GM03348 (cell line): ENCODE data around the gene CACNA2D1.
A peak's percentile ranks its signal among the peaks of the same experiment; 100 is the strongest.

ENCODE experiments used
- DNase-seq: peaks from one replicate; pipeline ENCODE4 v3.0.0; 2012; ENCODE audit warnings: low spot score

The CACNA2D1 gene

DNA sequence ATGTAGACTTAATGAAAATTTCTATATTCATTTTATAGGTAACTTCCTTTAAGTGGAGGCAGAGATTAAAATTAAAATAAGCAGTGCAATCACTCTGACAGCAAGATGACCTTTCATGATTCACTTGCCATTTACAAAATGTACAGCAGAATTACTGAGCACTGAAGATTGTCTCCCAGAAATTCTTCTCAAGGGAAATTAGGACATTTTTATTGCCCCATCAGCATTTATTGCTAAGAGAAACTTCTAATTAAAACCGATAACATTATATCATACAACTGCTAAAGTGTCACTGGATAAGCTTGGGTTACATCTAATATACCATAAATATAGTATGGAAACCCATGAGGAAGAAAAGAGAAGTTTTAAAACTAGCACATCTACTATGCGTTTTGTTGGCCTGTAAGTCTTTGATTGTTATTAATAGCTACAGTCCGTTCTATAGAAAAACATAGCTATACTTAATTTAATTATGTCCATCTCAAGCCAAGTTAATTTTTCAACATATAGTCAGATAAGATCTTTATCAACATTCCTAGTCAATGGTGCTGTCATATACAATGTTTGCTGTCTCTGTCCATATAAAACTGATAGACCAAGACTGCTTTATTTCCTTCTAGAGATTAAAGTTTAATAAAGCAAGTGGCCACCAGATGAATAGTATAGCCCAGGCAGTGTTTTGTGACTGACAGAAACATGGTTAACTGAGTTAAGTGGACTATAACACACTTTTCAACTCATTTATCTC lies 456.7 kb downstream of the CACNA2D1 start:
- no peak for DNase-seq

DNA sequence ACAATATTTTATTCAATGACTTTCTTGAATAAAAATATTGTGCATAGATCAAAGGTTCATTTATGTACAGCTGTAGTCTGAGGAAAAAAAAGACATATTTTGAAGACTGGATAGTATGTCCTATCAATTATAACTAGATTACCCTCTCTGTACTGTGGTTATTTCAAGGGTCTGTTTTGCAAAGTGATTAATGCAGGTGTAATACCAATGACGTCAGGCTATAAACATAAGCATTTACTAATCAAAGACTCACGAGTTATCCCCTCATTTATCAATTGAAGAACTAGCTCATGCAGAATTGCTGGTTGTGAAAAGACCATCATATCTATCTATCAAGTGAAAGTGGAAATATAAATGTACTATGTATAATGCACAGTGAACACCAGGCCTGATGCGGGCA lies 460.2 kb downstream of the CACNA2D1 start:
- no peak for DNase-seq

DNA sequence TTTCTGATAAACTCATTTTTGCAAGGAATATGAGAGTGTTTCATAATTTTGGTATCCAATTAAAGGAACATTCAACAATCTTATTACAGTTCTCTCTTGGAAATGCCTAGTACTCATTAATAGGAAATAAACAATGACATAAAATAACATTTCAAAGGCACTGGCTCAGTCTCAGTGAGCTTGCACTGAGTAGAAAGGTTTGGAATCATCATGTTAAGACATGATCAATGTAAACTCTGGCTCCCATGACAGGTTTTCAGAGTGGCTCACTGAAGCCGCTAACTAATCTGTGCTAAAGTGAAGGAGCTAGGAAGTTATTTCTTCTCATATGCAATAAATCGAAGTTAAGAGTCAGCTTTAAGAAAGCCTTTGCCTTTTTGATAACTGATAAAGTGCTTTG lies 470.5 kb downstream of the CACNA2D1 start:
- DNase-seq, result no peak

DNA sequence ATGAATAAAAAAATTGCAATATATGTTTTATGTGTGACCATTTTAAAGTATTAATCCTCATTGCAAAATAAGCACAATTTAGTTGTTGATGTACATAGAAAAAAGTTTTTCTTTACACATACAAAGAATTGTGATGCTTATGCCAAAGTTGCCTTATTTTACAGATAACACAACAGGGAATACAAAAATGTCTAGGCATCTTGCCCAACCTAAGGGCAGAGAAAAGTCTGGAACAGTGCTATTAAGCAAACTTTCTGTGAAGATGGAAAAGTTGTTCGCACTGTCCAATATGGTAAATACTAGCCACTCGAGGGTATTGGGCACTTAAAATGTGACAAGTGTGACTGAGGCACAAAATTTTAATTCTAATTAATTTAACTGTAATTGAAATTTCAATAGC lies 483.6 kb downstream of the CACNA2D1 start:
- DNase-seq, result no peak

DNA sequence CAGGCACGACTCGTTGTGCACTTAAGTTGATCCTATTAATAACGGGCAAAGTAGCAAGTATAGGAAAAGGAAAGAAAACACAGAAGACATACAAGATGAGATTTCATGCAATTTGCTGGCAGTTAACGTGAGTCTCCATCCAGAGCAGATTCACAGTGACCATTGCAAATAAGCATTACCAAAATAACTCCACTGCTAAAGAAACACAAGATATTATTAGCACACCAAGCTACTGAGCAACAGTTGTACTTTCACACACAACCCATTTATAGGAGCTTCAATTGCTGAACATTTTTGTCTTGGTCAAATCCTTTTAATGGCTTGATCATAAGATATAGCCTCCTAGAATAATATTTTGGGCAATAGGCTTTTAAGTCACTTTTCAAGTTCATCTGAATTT lies 486.1 kb downstream of the CACNA2D1 start:
- DNase-seq, result no peak

DNA sequence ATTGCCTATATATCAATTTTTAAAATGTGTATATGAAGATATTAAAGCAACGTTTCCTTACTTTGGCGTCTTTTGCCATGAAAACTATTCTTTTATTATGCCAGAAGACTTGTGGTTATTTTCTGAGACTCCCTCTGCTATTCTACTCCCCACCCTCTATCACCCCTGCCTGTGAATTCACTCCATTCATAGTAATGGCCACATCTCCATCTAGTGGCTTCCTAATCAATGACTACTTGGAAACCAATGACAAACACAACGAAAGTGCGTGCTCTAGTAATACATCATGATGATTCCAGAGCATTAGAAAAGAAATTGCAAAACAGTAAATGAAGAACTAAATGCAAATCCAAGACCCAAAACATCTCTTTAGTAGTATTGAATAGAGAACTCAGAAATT lies 487.1 kb downstream of the CACNA2D1 start:
- DNase-seq, result peak; percentile 49

DNA sequence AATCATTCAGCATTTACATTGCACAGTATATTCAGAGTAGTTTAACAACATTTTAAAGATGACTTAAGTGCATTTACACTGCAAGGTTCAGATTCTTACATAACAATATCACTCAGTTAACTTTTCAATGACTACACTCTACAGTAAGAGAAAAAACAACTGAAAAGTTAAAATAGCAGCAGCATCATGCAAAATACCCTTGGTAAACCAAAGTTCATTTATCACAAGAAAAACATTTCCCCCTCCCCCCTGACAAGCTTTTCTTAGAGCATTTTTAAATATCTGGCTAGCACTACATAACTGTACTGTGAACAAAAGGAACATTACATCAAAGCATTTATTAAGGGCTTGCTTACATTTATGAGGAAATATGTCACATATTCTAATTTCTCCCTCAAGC lies 494.3 kb downstream of the CACNA2D1 start:
- no peak for DNase-seq

DNA sequence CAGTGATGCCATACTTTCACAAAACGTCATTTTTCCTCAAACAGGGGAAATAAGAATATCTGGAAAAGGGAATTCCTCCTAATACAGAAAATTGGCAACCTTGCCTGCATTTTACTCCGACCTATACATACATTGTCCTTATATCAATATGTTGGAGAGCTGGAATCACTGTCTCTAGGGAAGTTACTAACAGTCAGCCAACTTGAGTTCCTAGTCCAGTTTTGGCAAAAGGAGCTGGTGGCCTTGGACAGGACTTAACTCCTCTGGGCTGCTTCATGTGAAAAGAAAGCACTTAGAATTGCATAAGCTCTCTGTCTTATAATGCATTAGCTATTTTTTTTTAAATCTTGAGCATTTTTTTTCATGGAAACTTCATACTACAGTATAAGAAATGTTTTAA lies 499.5 kb downstream of the CACNA2D1 start:
- no peak for DNase-seq

DNA sequence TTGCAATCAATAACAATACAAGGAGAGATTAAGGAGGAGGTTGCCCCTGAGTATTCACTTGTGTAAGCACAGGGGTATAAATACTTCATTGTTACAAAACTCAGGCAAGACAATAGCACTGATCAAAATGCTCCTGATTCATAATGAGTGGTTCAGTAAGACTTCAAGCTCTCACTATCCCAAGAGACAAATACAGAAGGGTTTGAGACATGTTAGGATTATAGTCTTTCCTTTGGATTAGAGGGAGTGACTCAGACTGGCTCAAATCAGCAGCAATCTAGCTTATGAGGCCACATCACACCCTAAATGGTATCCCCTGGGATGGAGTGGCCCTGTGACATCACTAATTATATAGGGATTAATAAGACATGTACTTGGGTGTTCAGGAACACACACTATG lies 506.5 kb downstream of the CACNA2D1 start:
- no peak for DNase-seq

DNA sequence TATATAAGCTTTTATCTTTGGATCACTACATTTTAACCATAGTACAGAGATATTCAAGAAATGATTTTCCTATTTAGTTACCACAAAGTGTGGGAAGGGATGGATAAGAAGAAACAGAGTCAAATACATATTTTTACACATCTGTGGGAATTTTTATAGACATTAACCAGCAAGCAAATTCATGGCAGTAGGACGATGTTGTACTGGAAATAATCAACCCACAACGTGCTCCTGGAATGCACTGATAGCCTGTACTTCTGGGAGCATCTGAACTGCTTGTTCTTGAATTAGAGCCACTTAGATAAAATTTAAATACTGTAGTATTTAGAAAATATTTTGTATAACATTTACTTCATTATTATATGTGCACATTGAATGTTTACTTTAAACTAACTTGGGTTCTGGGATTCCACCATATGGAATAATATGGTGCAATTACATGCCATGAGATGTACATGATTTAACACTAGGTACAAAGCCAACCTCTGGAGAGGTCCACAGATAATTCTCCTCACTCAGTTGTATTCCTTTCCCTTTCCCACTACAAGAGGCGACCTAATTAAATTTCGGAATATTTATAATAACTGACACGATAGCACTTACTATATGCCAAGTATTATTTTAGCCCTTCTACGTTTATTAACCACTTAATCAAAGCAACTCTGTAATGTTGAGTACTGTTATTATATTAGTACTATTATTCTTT lies 508.8 kb downstream of the CACNA2D1 start:
- DNase-seq, result no peak

DNA sequence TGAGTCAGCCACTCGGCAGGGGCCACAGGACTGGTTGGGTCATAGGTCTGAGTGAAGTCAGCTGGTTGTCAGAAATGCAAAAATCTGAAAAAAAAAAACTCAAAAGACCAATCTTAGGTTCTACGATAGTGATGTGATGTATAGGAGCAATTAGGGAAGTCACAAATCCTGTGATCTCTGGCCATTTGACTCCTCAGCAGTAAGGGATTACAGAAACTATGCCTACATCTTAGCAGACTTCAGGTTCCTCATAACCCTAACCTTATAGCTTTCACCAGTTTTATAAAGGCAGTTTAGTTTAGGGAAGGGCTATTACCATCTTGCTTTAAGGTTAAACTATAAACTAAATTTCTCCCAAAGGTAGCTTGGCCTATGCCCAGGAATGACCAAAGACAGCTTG lies 510.6 kb downstream of the CACNA2D1 start:
- DNase-seq, result no peak

DNA sequence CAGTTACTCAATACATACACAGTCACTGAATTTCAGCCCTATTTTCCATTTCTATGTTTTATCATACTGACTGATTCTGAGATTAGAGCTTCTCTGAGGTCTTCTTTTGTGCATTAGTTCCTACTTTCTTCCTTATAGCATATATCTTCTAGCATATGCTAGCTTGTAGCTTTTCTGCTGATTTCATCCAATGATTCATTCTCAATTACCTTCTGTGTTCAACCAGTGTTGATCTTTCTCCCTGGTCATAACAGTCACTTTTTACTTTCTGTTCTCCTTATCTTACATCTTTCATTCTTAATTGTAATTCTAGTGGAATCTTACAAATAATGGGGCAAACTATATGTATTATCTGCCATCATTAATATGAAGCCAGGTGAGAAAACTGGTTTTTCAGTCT lies 514.2 kb downstream of the CACNA2D1 start:
- no peak for DNase-seq

DNA sequence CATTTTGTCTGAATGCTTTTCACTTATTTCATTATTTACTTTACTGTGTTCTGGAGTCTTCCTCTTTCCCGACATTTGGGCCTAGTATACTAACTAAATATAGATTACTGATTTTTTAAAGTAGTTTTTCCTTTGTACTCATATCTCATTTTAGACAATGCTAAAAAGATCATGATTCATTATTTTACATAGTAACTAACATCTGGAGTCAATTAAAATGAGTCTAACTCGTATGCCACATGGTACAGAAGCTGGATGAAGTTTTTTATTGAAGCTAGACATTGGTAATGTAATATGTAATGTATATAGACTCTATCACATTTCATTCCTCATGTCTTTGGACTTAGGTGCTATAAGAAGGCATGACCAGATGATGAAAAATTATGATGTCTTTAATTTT lies 517.4 kb downstream of the CACNA2D1 start:
- peak; percentile 18 for DNase-seq

DNA sequence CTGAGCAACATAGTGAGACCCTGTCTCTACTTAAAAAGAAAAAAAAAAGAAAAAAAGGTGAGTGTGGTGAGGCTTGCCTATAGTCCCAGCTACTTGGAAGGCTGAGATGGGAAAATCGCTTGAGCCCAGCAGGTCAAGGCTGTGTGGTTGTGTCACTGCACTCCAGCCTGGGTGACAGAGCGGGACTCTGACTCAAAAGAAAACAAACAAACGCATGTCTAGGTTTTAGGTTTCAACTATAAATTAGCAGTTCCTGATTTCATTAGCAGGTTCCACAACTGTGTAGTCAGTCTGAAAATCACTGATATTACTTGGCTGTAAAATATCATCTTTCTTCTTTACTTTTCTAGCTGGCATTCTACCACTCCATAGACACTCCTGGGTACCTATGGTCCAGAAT lies 518.0 kb downstream of the CACNA2D1 start:
- DNase-seq, result no peak

DNA sequence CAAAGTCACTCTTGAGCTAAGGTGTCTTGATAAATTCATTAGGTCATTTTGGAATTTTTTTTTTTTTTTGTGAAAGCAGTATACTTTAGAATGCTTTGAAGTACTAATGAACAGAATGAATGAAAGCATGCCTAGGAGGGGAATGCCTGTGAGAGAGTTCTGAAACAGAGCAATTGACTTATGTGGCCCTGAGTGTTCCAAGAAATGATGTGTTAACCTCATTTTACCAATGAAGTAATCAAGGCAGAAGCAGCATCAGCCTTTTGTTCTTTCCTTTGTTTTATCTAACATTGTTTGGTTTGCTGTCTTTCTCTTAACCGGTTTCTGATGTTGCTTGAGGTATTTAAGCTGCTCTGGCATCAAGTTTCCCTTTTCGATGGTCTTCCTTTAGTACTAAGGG lies 519.1 kb downstream of the CACNA2D1 start:
- no peak for DNase-seq

DNA sequence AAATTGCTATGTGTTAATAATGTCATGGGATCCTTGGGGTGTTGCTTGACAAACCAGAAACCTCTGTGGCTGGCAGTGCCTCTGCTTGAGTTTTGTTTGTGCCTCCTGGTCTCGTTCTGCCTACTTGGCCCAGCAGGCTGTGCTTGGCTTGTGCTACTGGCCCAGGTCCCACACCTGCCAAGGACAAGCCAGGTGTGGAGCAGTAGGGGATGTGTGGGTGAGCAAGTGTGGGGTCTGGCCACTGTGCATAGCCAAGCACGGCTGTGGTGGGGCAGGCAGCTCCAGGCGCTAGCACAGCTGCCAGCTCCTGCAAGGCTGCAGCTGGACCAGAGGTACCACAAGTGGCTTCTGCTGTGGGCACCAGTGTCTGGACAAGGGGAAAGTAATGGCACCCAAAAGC lies 524.1 kb downstream of the CACNA2D1 start:
- DNase-seq, result no peak

DNA sequence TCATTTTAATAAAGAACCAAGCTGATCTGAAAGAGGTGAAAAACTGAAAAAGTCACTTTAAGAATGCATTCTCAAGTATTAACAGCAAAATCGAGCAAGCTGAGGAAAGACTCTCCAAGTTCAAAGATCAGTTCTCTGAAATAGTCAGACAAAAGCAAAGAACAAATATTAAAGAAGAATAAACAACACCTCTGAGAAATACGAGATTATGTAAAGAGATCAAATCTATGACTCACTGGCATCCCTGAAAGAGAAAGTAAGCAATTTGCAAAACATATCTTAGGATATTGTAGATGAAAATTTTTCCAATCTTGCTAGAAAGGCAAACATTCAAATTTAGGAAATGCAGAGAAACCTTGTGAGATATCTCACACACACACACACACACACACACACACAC lies 535.4 kb downstream of the CACNA2D1 start:
- DNase-seq, result no peak

DNA sequence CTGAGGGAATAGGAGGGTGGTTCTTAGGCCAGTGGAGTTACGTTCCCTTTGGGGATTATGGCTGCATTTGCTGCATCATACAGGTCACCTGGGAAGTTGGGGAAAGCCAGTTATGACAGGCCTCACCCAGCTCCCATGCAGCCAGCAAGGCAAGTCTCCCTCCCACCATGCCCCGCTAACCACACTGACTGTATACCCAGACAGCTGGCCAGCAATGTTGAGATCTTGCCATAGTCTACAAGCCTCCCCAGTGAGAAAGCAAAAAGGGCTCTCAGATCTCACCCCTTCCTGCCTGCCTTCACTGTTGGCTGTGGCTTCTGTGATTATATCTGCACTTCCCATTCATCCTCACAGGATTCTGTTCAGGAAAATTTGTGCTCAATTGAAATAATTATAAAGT lies 540.5 kb downstream of the CACNA2D1 start:
- DNase-seq, result no peak

DNA sequence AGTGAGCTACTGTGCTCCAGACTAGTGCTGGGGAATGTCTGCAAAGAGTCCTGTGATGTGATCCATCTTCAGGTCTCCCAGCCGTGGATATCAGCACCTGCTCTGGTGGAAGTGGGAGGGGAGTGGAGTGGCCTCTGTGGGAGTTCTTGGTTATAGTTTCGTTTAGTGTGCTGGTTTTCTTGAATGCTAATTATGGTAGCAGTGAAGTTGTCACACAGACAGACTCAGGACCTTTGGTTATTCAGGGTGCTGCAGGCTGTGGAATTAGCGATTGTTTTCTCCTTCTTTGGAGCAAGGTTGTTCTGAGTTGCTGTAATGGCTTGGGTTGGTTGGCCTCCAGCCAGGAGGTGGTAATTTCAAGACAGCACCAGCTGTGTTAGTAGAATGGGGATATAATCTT lies 541.0 kb downstream of the CACNA2D1 start:
- no peak for DNase-seq
